GM12878 (cell line): ENCODE measurements around the gene HBB. TPM values are rescaled to one million over a fixed set of nuclear protein-coding genes. Genes with fewer than 3 reads are reported as not detected.

Source experiments
- ATAC-seq: fragments of 200-7000 bp; cut with Tn5 transposase; 3 replicates; pipeline ENCODE4 v1.9.1; 2020; ENCODE audit warnings: mild to moderate bottlenecking, moderate library complexity
- BruUV-seq: library from RNA; stranded (reverse); fragments of 400-500 nt; replicated peaks from 2 replicates; lab custom pipeline; 2021; lab: Mats Ljungman, UMichigan
- CTCF ChIA-PET: fragments of 300-600 bp; sonication (Branson Sonifier 250); formaldehyde crosslinking; extraction: SDS; loops from one replicate; lab custom pipeline; 2021; ENCODE audit warnings: inconsistent platforms; lab: Yijun Ruan, JAX
- POLR2A ChIA-PET: fragments of 350-600 bp; formaldehyde crosslinking; extraction: SDS; loops from one replicate; lab custom pipeline; 2021; ENCODE audit warnings: inconsistent platforms; lab: Charles Lee
- RAD21 ChIA-PET: fragments of 300-600 bp; sonication (Branson Sonifier 250); formaldehyde crosslinking; loops from one replicate; lab custom pipeline; 2023; ENCODE audit warnings: antibody characterized with exemption; ENCODE audit not compliant: unreplicated experiment; lab: Charles Lee
- SMC1A ChIA-PET: fragments of 300-600 bp; sonication (Branson Sonifier 250); formaldehyde crosslinking; loops from one replicate; lab custom pipeline; 2023; ENCODE audit not compliant: unreplicated experiment, uncharacterized antibody; lab: Charles Lee
- DNase-seq: peaks from one replicate; pipeline ENCODE4 v3.0.0-alpha.2; 2011; ENCODE audit warnings: low read depth, low spot score
- FAIRE-seq: peaks from 3 replicates; lab custom pipeline; 2011; peaks lifted over from hg19 to GRCh38; lab: Jason Lieb, UNC
- H2AFZ ChIP-seq: 2 replicates; pipeline ENCODE4 v1.6.0; 2011; ENCODE audit warnings: low read depth, low read length, control low read depth; ENCODE audit not compliant: control insufficient read depth
- H3K27ac ChIP-seq: 2 replicates; pipeline ENCODE4 v1.5.1; 2011; ENCODE audit warnings: control low read depth; ENCODE audit not compliant: control insufficient read depth, insufficient read depth
- H3K27me3 ChIP-seq, 2 experiments: replicated peaks in 1 of 2; 2 replicates each; pipeline versions ENCODE4 v1.6.0 to v1.6.1; 2011; ENCODE audit warnings: low read length in 1 of 2; ENCODE audit not compliant: control insufficient read depth in 2 of 2, insufficient read depth in 2 of 2
- H3K36me3 ChIP-seq, 2 experiments: 2 replicates each; pipeline ENCODE4 v1.5.1; 2011; ENCODE audit warnings: low read length in 1 of 2; ENCODE audit not compliant: control insufficient read depth in 2 of 2, insufficient read depth in 2 of 2
- H3K4me1 ChIP-seq: 2 replicates; pipeline ENCODE4 v1.6.1; 2011; ENCODE audit warnings: mild to moderate bottlenecking, low read length, moderate library complexity, mixed read lengths; ENCODE audit not compliant: control insufficient read depth, insufficient read depth
- H3K4me2 ChIP-seq: 2 replicates; pipeline ENCODE4 v1.6.0; 2011; ENCODE audit warnings: control low read depth; ENCODE audit not compliant: control insufficient read depth, insufficient read depth
- H3K4me3 ChIP-seq: fragments of 200-600 bp; sonication (generic); 2 replicates; pipeline ENCODE4 v1.5.1; 2016
- H3K79me2 ChIP-seq: 2 replicates; pipeline ENCODE4 v1.6.0; 2011; ENCODE audit warnings: low read length; ENCODE audit not compliant: control insufficient read depth, insufficient read depth
- H3K9ac ChIP-seq: 2 replicates; pipeline ENCODE4 v1.8.0; 2011; ENCODE audit warnings: low read length, control low read depth, mixed read lengths; ENCODE audit not compliant: control insufficient read depth, insufficient read depth
- H3K9me3 ChIP-seq: replicated peaks from 3 replicates; pipeline ENCODE4 v1.5.1; 2011; ENCODE audit warnings: mild to moderate bottlenecking, low read length; ENCODE audit not compliant: control insufficient read depth, insufficient read depth
- H4K20me1 ChIP-seq: 2 replicates; pipeline ENCODE4 v1.6.0; 2011; ENCODE audit not compliant: control insufficient read depth, insufficient read depth
- CHD1 ChIP-seq: IDR thresholded peaks from 2 replicates; pipeline ENCODE4 v1.6.1; 2012; ENCODE audit warnings: low read depth, low read length, improper control_type of control experiment
- HCFC1 ChIP-seq: fragments of 150-350 bp; IDR thresholded peaks from 2 replicates; pipeline ENCODE4 v1.6.1; 2014; ENCODE audit warnings: low read length
- KAT2A ChIP-seq: conservative IDR thresholded peaks from 2 replicates; pipeline ENCODE4 v1.6.1; 2011; ENCODE audit warnings: low read depth, low read length; ENCODE audit not compliant: control insufficient read depth
- PBX3 ChIP-seq: IDR thresholded peaks from 2 replicates; pipeline ENCODE4 v1.6.1; 2011; ENCODE audit warnings: mild to moderate bottlenecking, low read depth, low read length, moderate library complexity; ENCODE audit not compliant: insufficient replicate concordance
- PRDM15 ChIP-seq: fragments of 450-650 bp; formaldehyde crosslinking; IDR thresholded peaks from 2 replicates; pipeline ENCODE4 v1.4.0; 2020; ENCODE audit warnings: mild to moderate bottlenecking, moderate library complexity
- RAD21 ChIP-seq: IDR thresholded peaks from 2 replicates; pipeline ENCODE4 v1.6.1; 2011; ENCODE audit warnings: mild to moderate bottlenecking, low read depth, low read length, moderate library complexity; ENCODE audit not compliant: insufficient read depth
- ZBTB40 ChIP-seq: fragments of 450-650 bp; IDR thresholded peaks from 2 replicates; pipeline ENCODE4 v1.6.1; 2016; ENCODE audit warnings: mild to moderate bottlenecking, moderate library complexity, borderline replicate concordance
- ZNF622 ChIP-seq: fragments of 450-650 bp; IDR thresholded peaks from 2 replicates; pipeline ENCODE4 v1.6.1; 2017; ENCODE audit warnings: mild to moderate bottlenecking, inconsistent platforms
- WGBS: methylation state at CpG from one replicate; pipeline ENCODE4 v1.1.6; 2016; ENCODE audit warnings: low lambda C conversion rate; ENCODE audit not compliant: insufficient replicate concordance, insufficient coverage; ENCODE audit errors: missing lambda C conversion rate; 5-methylcytosine and 5-hydroxymethylcytosine counted together
- in situ Hi-C: fragments of 300-500 bp; cut with MboI; formaldehyde crosslinking; loops from 9 replicates; pipeline ENCODE4 v1.14.3; 2018; ENCODE audit warnings: mixed read lengths
- intact Hi-C: fragments of 100-400 bp; cut with micrococcal nuclease; formaldehyde crosslinking; loops from one replicate; pipeline ENCODE4 v1.14.2; 2022; ENCODE audit not compliant: unreplicated experiment
- polyA plus RNA-seq, 11 experiments: library from polyadenylated mRNA; depleted of rRNA in 4 of 11; unstranded in 6 of 11; stranded (reverse) in 5 of 11; fragments of >200 nt; fragmentation: Nextera tagmentation in 4 of 11; fragmentation: Illumina TruSeq in 1 of 11; extraction: Ambion mirVana in 4 of 11; extraction: Trizol in 1 of 11; gene quantifications; 1 replicate in 1 of 11; 2 replicates in 10 of 11; pipeline versions ENCODE4 v1.2.1 to v1.2.3, GENCODE V29; 2011 to 2016; ENCODE audit warnings: inconsistent platforms in 2 of 11, missing spikeins in 2 of 11, low read depth in 1 of 11
- total RNA-seq, 4 experiments: library from RNA; depleted of rRNA in 3 of 4; stranded (reverse); fragments of >200 nt in 3 of 4; fragmentation: Illumina TruSeq in 1 of 4; extraction: Trizol in 1 of 4; gene quantifications; 2 replicates each; pipeline versions ENCODE4 v1.2.1 to v1.2.3, GENCODE V29; 2013 to 2021

The HBB gene
- total and polyA plus RNA-seq, 10 of the 15 experiments (the other 5 are each of a cell fraction or from before 2014, with no cell fraction given): 0.36 TPM; not detected in 9

GRCh38 chr11:5228124-5228523 lies 1.3 kb upstream of the HBB start:
- WGBS: 29% methylated on average over 5 of the region's 5 CpGs
- no peak for DNase-seq
- POLR2A ChIA-PET: no interaction called here
- H2AFZ ChIP-seq: no peak overlapping the region
- SMC1A ChIA-PET: no interaction called here
- no TSS peak for BruUV-seq
- in situ Hi-C loops: no loop called here
- CTCF ChIA-PET: no interaction called here
- no peak overlapping the region for H3K27ac ChIP-seq
- FAIRE-seq: no peak
- H3K9me3 ChIP-seq: no peaks in the 10 kb centered on the region
- no peaks in the 10 kb centered on the region for H3K27me3 ChIP-seq
- H3K4me3 ChIP-seq: no peak overlapping the region
- no peaks in the 10 kb centered on the region for H3K4me1 ChIP-seq
- no peak overlapping the region for H3K4me2 ChIP-seq
- ATAC-seq: no peak
- H4K20me1 ChIP-seq: no peaks in the 10 kb centered on the region
- H3K9ac ChIP-seq: no peak overlapping the region
- no peaks in the 10 kb centered on the region for H3K36me3 ChIP-seq
- H3K79me2 ChIP-seq: no peaks in the 10 kb centered on the region
- TF ChIP-seq ZNF622 (no peak), PBX3 (no peak), KAT2A (no peak), RAD21 (no peak), CHD1 (no peak), HCFC1 (no peak), PRDM15 (CRISPR knock-in tag) (no peak), ZBTB40 (no peak)
- TF ChIP-seq, all 136 proteins: peak for 0
- RAD21 ChIA-PET: no interaction called here
- intact Hi-C loops: no loop called here
